HepG2 (cell line): ENCODE results near the gene LMAN2L. TPM values are rescaled to one million over a fixed set of nuclear protein-coding genes. Genes with fewer than 3 reads are reported as not detected.

Experiments used
- BHLHE40 ChIP-seq: IDR thresholded peaks from 2 replicates; pipeline ENCODE4 v1.6.1; 2011; ENCODE audit warnings: low read length, improper control_type of control experiment
- CENPX ChIP-seq: sonication (generic); formaldehyde crosslinking; IDR thresholded peaks from 2 replicates; pipeline ENCODE4 v1.9.0; 2021; ENCODE audit warnings: mild to moderate bottlenecking, missing genetic modification reagents, moderate library complexity
- ISX ChIP-seq: sonication (generic); formaldehyde crosslinking; conservative IDR thresholded peaks from 2 replicates; pipeline ENCODE4 v1.5.0; 2020; ENCODE audit warnings: missing genetic modification reagents
- SMAD9 ChIP-seq: sonication (generic); formaldehyde crosslinking; IDR thresholded peaks from 2 replicates; pipeline ENCODE4 v1.5.1; 2020; ENCODE audit warnings: mild to moderate bottlenecking, missing genetic modification reagents
- TEAD2 ChIP-seq: sonication (generic); formaldehyde crosslinking; IDR thresholded peaks from 2 replicates; pipeline ENCODE4 v1.9.0; 2021; ENCODE audit warnings: missing genetic modification reagents
- TMF1 ChIP-seq: sonication (generic); formaldehyde crosslinking; IDR thresholded peaks from 2 replicates; pipeline ENCODE4 v1.8.1; 2022; ENCODE audit warnings: low read depth, missing genetic modification reagents
- ZFY ChIP-seq: sonication (generic); formaldehyde crosslinking; IDR thresholded peaks from 2 replicates; pipeline ENCODE4 v1.4.0; 2020; ENCODE audit warnings: missing genetic modification reagents
- ZNF383 ChIP-seq: sonication (generic); formaldehyde crosslinking; IDR thresholded peaks from 2 replicates; pipeline ENCODE4 v1.4.0; 2020; ENCODE audit warnings: missing genetic modification reagents, mild to moderate bottlenecking, borderline replicate concordance
- ZNF431 ChIP-seq: sonication (generic); formaldehyde crosslinking; IDR thresholded peaks from 2 replicates; pipeline ENCODE4 v1.9.0; 2022; ENCODE audit warnings: missing genetic modification reagents, low read depth, mild to moderate bottlenecking, borderline replicate concordance
- ZNF567 ChIP-seq: sonication (generic); formaldehyde crosslinking; IDR thresholded peaks from 2 replicates; pipeline ENCODE4 v1.8.1; 2023; ENCODE audit warnings: mild to moderate bottlenecking, missing genetic modification reagents, borderline replicate concordance
- ZNF687 ChIP-seq: sonication (generic); formaldehyde crosslinking; IDR thresholded peaks from 2 replicates; pipeline ENCODE4 v1.5.1; 2020; ENCODE audit warnings: mild to moderate bottlenecking, missing genetic modification reagents, moderate library complexity
- ZNF75D ChIP-seq: sonication (generic); formaldehyde crosslinking; IDR thresholded peaks from 2 replicates; pipeline ENCODE4 v1.8.1; 2023; ENCODE audit warnings: missing genetic modification reagents, mild to moderate bottlenecking, borderline replicate concordance
- ZNF768 ChIP-seq: sonication (generic); formaldehyde crosslinking; IDR thresholded peaks from 2 replicates; pipeline ENCODE4 v1.4.0; 2020; ENCODE audit warnings: missing genetic modification reagents
- ZSCAN30 ChIP-seq: sonication (generic); formaldehyde crosslinking; IDR thresholded peaks from 2 replicates; pipeline ENCODE4 v1.5.0; 2020; ENCODE audit warnings: mild to moderate bottlenecking, missing genetic modification reagents
- polyA plus RNA-seq, 8 experiments: library from polyadenylated mRNA; depleted of rRNA in 3 of 8; stranded (reverse) in 7 of 8; unstranded in 1 of 8; fragments of >200 nt; fragmentation: Illumina TruSeq in 4 of 8; extraction: Trizol in 4 of 8; gene quantifications; 2 replicates each; pipeline versions ENCODE4 v1.2.1 to v1.2.3, GENCODE V29; 2011 to 2016; ENCODE audit warnings: low read depth in 4 of 8, missing spikeins in 1 of 8, mixed read lengths in 1 of 8; ENCODE audit not compliant: insufficient read depth in 1 of 8
- total RNA-seq, 5 experiments: library from RNA; depleted of rRNA; stranded (reverse); fragments of >200 nt; fragmentation: Illumina TruSeq; extraction: Trizol; gene quantifications; 2 replicates each; pipeline ENCODE4 v1.2.3, GENCODE V29; 2016; ENCODE audit warnings: low read depth in 1 of 5
- TF ChIP-seq, protein P1 (sequence below): sonication (generic); formaldehyde crosslinking; IDR thresholded peaks from 2 replicates; pipeline ENCODE4 v1.5.0; 2020; ENCODE audit warnings: mild to moderate bottlenecking, missing genetic modification reagents
- TF ChIP-seq, protein P2 (sequence below): IDR thresholded peaks from 2 replicates; pipeline ENCODE4 v1.6.1; 2016; ENCODE audit warnings: mild to moderate bottlenecking
- TF ChIP-seq, protein P3 (sequence below): sonication (generic); formaldehyde crosslinking; IDR thresholded peaks from 2 replicates; pipeline ENCODE4 v1.5.0; 2020; ENCODE audit warnings: missing genetic modification reagents
- TF ChIP-seq, protein P4 (sequence below): sonication (generic); formaldehyde crosslinking; IDR thresholded peaks from 2 replicates; pipeline ENCODE4 v1.5.0; 2020; ENCODE audit warnings: missing genetic modification reagents, mild to moderate bottlenecking, borderline replicate concordance

The LMAN2L gene
- total and polyA plus RNA-seq, 2 of the 13 experiments (the other 11 are each of a cell fraction or from before 2014, with no cell fraction given), result 39.1 to 57.9 TPM

DNA sequence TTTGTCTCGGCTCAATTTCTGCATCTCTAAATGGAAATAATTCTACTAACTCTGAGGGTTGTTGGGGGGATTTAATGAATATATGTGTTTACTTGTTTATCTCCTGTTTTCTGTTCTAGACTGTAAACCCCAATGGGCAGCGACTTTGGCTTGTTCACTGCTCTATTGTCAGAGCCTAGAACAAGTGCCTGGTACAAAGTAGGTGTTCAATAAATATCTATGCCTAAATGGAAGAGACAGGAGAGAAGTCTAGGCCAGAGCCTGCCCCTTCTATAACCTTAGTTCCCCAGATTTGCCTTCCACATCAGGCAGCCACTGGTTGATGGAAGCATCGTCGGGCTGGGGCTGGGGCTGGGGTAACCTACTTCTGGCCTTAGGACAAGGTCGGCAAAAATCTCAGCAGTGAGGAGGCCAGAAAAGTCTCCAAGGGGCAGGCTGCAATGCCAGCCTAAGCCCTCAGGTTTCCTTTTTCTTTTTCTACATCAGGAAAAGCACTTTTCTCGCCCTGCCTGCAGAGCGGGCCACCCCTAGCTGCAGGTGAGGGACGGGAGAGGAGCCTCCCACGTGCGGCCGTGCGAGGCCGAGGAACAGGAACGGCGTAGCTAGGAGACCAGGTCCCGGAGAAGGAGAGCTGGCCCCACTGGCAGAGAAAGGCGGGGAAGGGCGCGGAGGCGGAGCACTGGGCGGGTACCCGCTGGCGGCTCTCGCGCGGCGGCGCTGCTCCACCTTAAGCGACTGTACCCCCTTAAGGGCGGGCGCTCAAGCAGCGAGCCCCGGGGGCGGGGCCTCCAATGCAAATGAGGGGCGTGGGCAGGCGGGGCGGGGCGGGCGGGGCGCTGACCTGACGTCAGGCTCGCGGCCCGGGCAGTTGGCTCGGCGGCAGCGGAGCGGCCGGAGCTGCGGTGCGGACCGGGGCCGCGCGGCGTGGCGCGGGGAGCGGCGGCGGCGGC, 20.4 kb upstream of the LMAN2L start, which contains the start of gene CNNM4 (continued):
- TF ChIP-seq ZNF687 (CRISPR knock-in tag) (peak; percentile 77), CENPX (CRISPR knock-in tag) (no peak), ZSCAN30 (CRISPR knock-in tag) (no peak), SMAD9 (CRISPR knock-in tag) (peak; percentile 67; the same call in 1 of the 2 replicates), TEAD2 (no peak), ZNF567 (peak; percentile 55; the same call in 1 of the 2 replicates), ZNF768 (CRISPR knock-in tag) (peak; percentile 53; the same call in 1 of the 2 replicates), ZNF75D (CRISPR knock-in tag) (no peak), ZNF383 (CRISPR knock-in tag) (no peak), ISX (CRISPR knock-in tag) (0 out of 2 replicates have a peak, but pooled peaks have one; percentile 4), TMF1 (CRISPR knock-in tag) (no peak; the same call in 1 of the 2 replicates), ZNF431 (CRISPR knock-in tag) (peak; percentile 62; the same call in 1 of the 2 replicates), ZFY (no peak), BHLHE40 (no peak; the same call in 1 of the 2 replicates)
- TF ChIP-seq, protein P1, sequence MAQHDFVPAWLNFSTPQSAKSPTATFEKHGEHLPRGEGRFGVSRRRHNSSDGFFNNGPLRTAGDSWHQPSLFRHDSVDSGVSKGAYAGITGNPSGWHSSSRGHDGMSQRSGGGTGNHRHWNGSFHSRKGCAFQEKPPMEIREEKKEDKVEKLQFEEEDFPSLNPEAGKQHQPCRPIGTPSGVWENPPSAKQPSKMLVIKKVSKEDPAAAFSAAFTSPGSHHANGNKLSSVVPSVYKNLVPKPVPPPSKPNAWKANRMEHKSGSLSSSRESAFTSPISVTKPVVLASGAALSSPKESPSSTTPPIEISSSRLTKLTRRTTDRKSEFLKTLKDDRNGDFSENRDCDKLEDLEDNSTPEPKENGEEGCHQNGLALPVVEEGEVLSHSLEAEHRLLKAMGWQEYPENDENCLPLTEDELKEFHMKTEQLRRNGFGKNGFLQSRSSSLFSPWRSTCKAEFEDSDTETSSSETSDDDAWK (CRISPR knock-in tag), result no peak
- TF ChIP-seq, protein P2, sequence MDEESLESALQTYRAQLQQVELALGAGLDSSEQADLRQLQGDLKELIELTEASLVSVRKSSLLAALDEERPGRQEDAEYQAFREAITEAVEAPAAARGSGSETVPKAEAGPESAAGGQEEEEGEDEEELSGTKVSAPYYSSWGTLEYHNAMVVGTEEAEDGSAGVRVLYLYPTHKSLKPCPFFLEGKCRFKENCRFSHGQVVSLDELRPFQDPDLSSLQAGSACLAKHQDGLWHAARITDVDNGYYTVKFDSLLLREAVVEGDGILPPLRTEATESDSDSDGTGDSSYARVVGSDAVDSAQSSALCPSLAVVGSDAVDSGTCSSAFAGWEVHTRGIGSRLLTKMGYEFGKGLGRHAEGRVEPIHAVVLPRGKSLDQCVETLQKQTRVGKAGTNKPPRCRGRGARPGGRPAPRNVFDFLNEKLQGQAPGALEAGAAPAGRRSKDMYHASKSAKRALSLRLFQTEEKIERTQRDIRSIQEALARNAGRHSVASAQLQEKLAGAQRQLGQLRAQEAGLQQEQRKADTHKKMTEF (CRISPR knock-in tag), result peak; percentile 30
- TF ChIP-seq, protein P3, sequence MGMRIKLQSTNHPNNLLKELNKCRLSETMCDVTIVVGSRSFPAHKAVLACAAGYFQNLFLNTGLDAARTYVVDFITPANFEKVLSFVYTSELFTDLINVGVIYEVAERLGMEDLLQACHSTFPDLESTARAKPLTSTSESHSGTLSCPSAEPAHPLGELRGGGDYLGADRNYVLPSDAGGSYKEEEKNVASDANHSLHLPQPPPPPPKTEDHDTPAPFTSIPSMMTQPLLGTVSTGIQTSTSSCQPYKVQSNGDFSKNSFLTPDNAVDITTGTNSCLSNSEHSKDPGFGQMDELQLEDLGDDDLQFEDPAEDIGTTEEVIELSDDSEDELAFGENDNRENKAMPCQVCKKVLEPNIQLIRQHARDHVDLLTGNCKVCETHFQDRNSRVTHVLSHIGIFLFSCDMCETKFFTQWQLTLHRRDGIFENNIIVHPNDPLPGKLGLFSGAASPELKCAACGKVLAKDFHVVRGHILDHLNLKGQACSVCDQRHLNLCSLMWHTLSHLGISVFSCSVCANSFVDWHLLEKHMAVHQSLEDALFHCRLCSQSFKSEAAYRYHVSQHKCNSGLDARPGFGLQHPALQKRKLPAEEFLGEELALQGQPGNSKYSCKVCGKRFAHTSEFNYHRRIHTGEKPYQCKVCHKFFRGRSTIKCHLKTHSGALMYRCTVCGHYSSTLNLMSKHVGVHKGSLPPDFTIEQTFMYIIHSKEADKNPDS, result 0 out of 2 replicates have a peak, but pooled peaks have one; percentile 30
- TF ChIP-seq, protein P4, sequence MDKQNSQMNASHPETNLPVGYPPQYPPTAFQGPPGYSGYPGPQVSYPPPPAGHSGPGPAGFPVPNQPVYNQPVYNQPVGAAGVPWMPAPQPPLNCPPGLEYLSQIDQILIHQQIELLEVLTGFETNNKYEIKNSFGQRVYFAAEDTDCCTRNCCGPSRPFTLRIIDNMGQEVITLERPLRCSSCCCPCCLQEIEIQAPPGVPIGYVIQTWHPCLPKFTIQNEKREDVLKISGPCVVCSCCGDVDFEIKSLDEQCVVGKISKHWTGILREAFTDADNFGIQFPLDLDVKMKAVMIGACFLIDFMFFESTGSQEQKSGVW (CRISPR knock-in tag), result no peak
